Measurements from ENCODE around the gene PLCB4. TPM values are rescaled to one million over a fixed set of nuclear protein-coding genes. Genes with fewer than 3 reads are reported as not detected.

Gene PLCB4
- total RNA-seq, 1 experiment from 2014 or later: 12.6 TPM

GRCh38 chr20:9198460-9198859 lies 129.6 kb downstream of the PLCB4 start (continued):
- no peak for TF ChIP-seq ATF3 (CRISPR knock-in tag; conservative IDR thresholded peaks at IDR 0.05)

GRCh38 chr20:9200196-9200595 lies 131.3 kb downstream of the PLCB4 start:
- Mint-ChIP-seq H3K27me3 (ENCODE audit: low read depth) (no peaks in the 10 kb centered on the region), H3K4me3 (no peak overlapping the region), H3K9me3 (no peaks in the 10 kb centered on the region), H3K36me3 (no peaks in the 10 kb centered on the region), H3K27ac (no peak overlapping the region), H3K4me1 (peaks cover 29% of the 10 kb centered on the region)
- no peak for DNase-seq (ENCODE audit: low spot score)
- ChIA-PET POLR2A (interaction anchor here (0.6 kb wide), 1 partner anchor 180 kb away, joined by 4 read pairs; no protein-coding TSS in a partner anchor), CTCF (interaction anchor here (0.6 kb wide), 1 partner anchor 21 kb away, joined by 3 read pairs; no protein-coding TSS in a partner anchor)
- TF ChIP-seq JUN (CRISPR knock-in tag; IDR thresholded peaks at IDR 0.05) (no peak), GABPB1 (CRISPR knock-in tag; IDR thresholded peaks at IDR 0.05) (no peak), ZNF396 (CRISPR knock-in tag; IDR thresholded peaks at IDR 0.05; ENCODE audit: borderline replicate concordance) (no peak), ZNF512 (CRISPR knock-in tag; IDR thresholded peaks at IDR 0.05; ENCODE audit: borderline replicate concordance) (no peak), ETV6 (CRISPR knock-in tag; IDR thresholded peaks at IDR 0.05) (no peak), ZNF263 (CRISPR knock-in tag; IDR thresholded peaks at IDR 0.05; ENCODE audit: low read depth) (no peak), RORB (CRISPR knock-in tag; IDR thresholded peaks at IDR 0.05) (no peak), NFE2L1 (CRISPR knock-in tag; IDR thresholded peaks at IDR 0.05) (no peak), TCF7 (CRISPR knock-in tag; IDR thresholded peaks at IDR 0.05; ENCODE audit: low read depth) (no peak)
- no peak for ATAC-seq

- H3K9me3 Mint-ChIP-seq: no peaks in the 10 kb centered on the region
- H3K36me3 Mint-ChIP-seq: no peaks in the 10 kb centered on the region
- no peak overlapping the region for H3K4me3 Mint-ChIP-seq
- ChIA-PET POLR2A (no interaction called here), CTCF (interaction anchor here (0.6 kb wide), 1 partner anchor 20 kb away, joined by 3 read pairs; no protein-coding TSS in a partner anchor)
- no peak overlapping the region for H3K27ac Mint-ChIP-seq
- no peaks in the 10 kb centered on the region for H3K27me3 Mint-ChIP-seq (ENCODE audit: low read depth)
- DNase-seq (ENCODE audit: low spot score) (no peak), ATAC-seq (no peak)
- H3K4me1 Mint-ChIP-seq: peaks cover 28% of the 10 kb centered on the region
- TF ChIP-seq NR1H2 (CRISPR knock-in tag; IDR thresholded peaks at IDR 0.05) (no peak), TCF7 (CRISPR knock-in tag; IDR thresholded peaks at IDR 0.05; ENCODE audit: low read depth) (no peak), ATF1 (CRISPR knock-in tag; IDR thresholded peaks at IDR 0.05) (no peak), HMGA2 (CRISPR knock-in tag; IDR thresholded peaks at IDR 0.05) (no peak), ZBTB43 (CRISPR knock-in tag; IDR thresholded peaks at IDR 0.05) (no peak), ZNF138 (CRISPR knock-in tag; conservative IDR thresholded peaks at IDR 0.05) (no peak), FOXK1 (CRISPR knock-in tag; IDR thresholded peaks at IDR 0.05) (no peak), MYBL2 (CRISPR knock-in tag; IDR thresholded peaks at IDR 0.05) (no peak), AFF4 (CRISPR knock-in tag; IDR thresholded peaks at IDR 0.05; ENCODE audit: borderline replicate concordance) (no peak), ZNF263 (CRISPR knock-in tag; IDR thresholded peaks at IDR 0.05; ENCODE audit: low read depth) (no peak), PRRX2 (CRISPR knock-in tag; IDR thresholded peaks at IDR 0.05) (no peak)
Observed at GRCh38 chr20:9200620-9201019, 131.7 kb downstream of the PLCB4 start.

Data from WTC11 (cell line).